Endothelial cell of umbilical vein (primary cell): ENCODE data around the gene RRP15. TPM values are rescaled to one million over a fixed set of nuclear protein-coding genes. Genes with fewer than 3 reads are reported as not detected.

ENCODE experiments used
- BruUV-seq: library from RNA; stranded (reverse); fragments of 400-500 nt; replicated peaks from 2 replicates; lab custom pipeline; 2021; lab: Mats Ljungman, UMichigan
- CTCF ChIA-PET: fragments of 300-600, 350-600 bp; sonication (Branson Sonifier 250); formaldehyde crosslinking; loops from one replicate; lab custom pipeline; 2021; ENCODE audit warnings: antibody characterized with exemption, inconsistent platforms; lab: Charles Lee
- POLR2A ChIA-PET: fragments of 300-600, 350-600 bp; sonication (Branson Sonifier 250); formaldehyde crosslinking; loops from one replicate; lab custom pipeline; 2021; ENCODE audit warnings: antibody characterized with exemption, inconsistent platforms; lab: Charles Lee
- DNase-seq: peaks from one replicate; pipeline ENCODE4 v3.0.0-alpha.2; 2011; ENCODE audit warnings: low read depth, low spot score
- FAIRE-seq: peaks from 2 replicates; lab custom pipeline; 2011; peaks lifted over from hg19 to GRCh38; lab: Jason Lieb, UNC
- H2AFZ ChIP-seq: 2 replicates; pipeline ENCODE4 v1.6.0; 2012; ENCODE audit warnings: low read depth, low read length, control low read depth, inconsistent platforms
- H3K27ac ChIP-seq: 2 replicates; pipeline ENCODE4 v1.5.1; 2011; ENCODE audit warnings: low read depth, mild to moderate bottlenecking, control low read depth, low read length, moderate library complexity; ENCODE audit not compliant: insufficient read depth
- H3K27me3 ChIP-seq, 2 experiments: 2 replicates each; pipeline versions ENCODE4 v1.6.0 to v1.6.1; 2011; ENCODE audit warnings: low read length in 2 of 2, mixed read lengths in 1 of 2; ENCODE audit not compliant: control insufficient read depth in 2 of 2, insufficient read depth in 2 of 2
- H3K36me3 ChIP-seq, 2 experiments: 2 replicates in 1 of 2; 3 replicates in 1 of 2; pipeline ENCODE4 v1.5.1; 2011; ENCODE audit warnings: low read length in 2 of 2, mild to moderate bottlenecking in 1 of 2, moderate library complexity in 1 of 2; ENCODE audit not compliant: control insufficient read depth in 2 of 2, insufficient read depth in 2 of 2; ENCODE audit errors: extremely low read depth in 1 of 2
- H3K4me1 ChIP-seq: 3 replicates; pipeline ENCODE4 v1.5.1; 2011; ENCODE audit warnings: mild to moderate bottlenecking, low read length; ENCODE audit not compliant: control insufficient read depth, insufficient read depth; ENCODE audit errors: extremely low read depth
- H3K4me2 ChIP-seq: 2 replicates; pipeline ENCODE4 v1.6.1; 2011; ENCODE audit warnings: low read length, control low read depth, mixed read lengths; ENCODE audit not compliant: insufficient read depth
- H3K4me3 ChIP-seq, 3 experiments: fragments of 200-600 bp in 1 of 3; sonication (generic), shearing (Covaris generic) in 1 of 3; replicated peaks in 1 of 3; 2 replicates each; pipeline ENCODE4 v1.5.1; 2011 to 2016; ENCODE audit warnings: control low read depth in 3 of 3, low read length in 3 of 3, mild to moderate bottlenecking in 2 of 3, inconsistent platforms in 1 of 3, low read depth in 1 of 3, moderate library complexity in 1 of 3; ENCODE audit not compliant: insufficient read depth in 1 of 3
- H3K79me2 ChIP-seq: 2 replicates; pipeline ENCODE4 v1.6.0; 2012; ENCODE audit warnings: low read length, inconsistent platforms; ENCODE audit not compliant: control insufficient read depth, insufficient read depth
- H3K9ac ChIP-seq: replicated peaks from 2 replicates; pipeline ENCODE3; 2011; ENCODE audit warnings: low read length, control low read depth; ENCODE audit not compliant: insufficient read depth; ENCODE audit errors: extremely low read depth
- H3K9me1 ChIP-seq: replicated peaks from 3 replicates; pipeline ENCODE4 v1.6.0; 2011; ENCODE audit warnings: mild to moderate bottlenecking, low read length; ENCODE audit not compliant: control insufficient read depth, insufficient read depth; ENCODE audit errors: extremely low read depth
- H3K9me3 ChIP-seq: replicated peaks from 2 replicates; pipeline ENCODE4 v1.5.1; 2012; ENCODE audit warnings: low read length, inconsistent platforms; ENCODE audit not compliant: control insufficient read depth, insufficient read depth
- H4K20me1 ChIP-seq: replicated peaks from 2 replicates; pipeline ENCODE3; 2011; ENCODE audit warnings: mild to moderate bottlenecking, low read length; ENCODE audit not compliant: control insufficient read depth, insufficient read depth; ENCODE audit errors: extremely low read depth
- CTCF ChIP-seq, 2 donors: IDR thresholded peaks; 1 replicate in 1 of 2; 2 replicates in 1 of 2; pipeline ENCODE4 v1.5.1; 2011; ENCODE audit warnings: low read length in 2 of 2, mild to moderate bottlenecking in 2 of 2, moderate library complexity in 2 of 2, control low read depth in 1 of 2, inconsistent platforms in 1 of 2, low read depth in 1 of 2; ENCODE audit not compliant: insufficient read depth in 1 of 2; ENCODE audit errors: extremely low read depth in 1 of 2
- EZH2 ChIP-seq: IDR thresholded peaks from 2 replicates; pipeline ENCODE4 v1.6.1; 2012; ENCODE audit warnings: borderline replicate concordance, low read depth, mild to moderate bottlenecking, moderate library complexity, low read length, inconsistent platforms; ENCODE audit not compliant: severe bottlenecking
- FOS ChIP-seq: IDR thresholded peaks from 2 replicates; pipeline ENCODE4 v1.6.1; 2011; ENCODE audit warnings: mild to moderate bottlenecking, low read length, moderate library complexity, borderline replicate concordance; ENCODE audit not compliant: insufficient read depth
- GATA2 ChIP-seq: IDR thresholded peaks from 2 replicates; pipeline ENCODE4 v1.7.0; 2011; ENCODE audit warnings: low read depth, mild to moderate bottlenecking, moderate library complexity, mixed read lengths, low read length; ENCODE audit not compliant: insufficient read length, insufficient read depth
- JUN ChIP-seq: IDR thresholded peaks from 2 replicates; pipeline ENCODE4 v1.6.1; 2011; ENCODE audit warnings: borderline replicate concordance, low read depth; ENCODE audit not compliant: insufficient read length, insufficient read depth
- MAX ChIP-seq: IDR thresholded peaks from 2 replicates; pipeline ENCODE4 v1.6.1; 2011; ENCODE audit not compliant: insufficient read depth, insufficient read length
- MYC ChIP-seq: IDR thresholded peaks from one replicate; pipeline ENCODE4 v1.6.1; 2011; ENCODE audit warnings: mild to moderate bottlenecking, low read depth, low read length
- POLR2A ChIP-seq: IDR thresholded peaks from 2 replicates; pipeline ENCODE4 v1.6.1; 2012; ENCODE audit warnings: low read depth, mild to moderate bottlenecking, control low read depth, low read length
- POLR2AphosphoS5 ChIP-seq: IDR thresholded peaks from 2 replicates; pipeline ENCODE4 v1.6.1; 2012; ENCODE audit warnings: low read depth, mild to moderate bottlenecking, control low read depth, low read length, moderate library complexity; ENCODE audit not compliant: insufficient read depth
- dilution Hi-C: fragments of 300-500 bp; cut with MboI; formaldehyde crosslinking; loops from one replicate; pipeline ENCODE4 v1.15.0; 2019; ENCODE audit warnings: low sequenced_read_pairs; ENCODE audit not compliant: extremely low pct_ligation_motif_present
- intact Hi-C: fragments of 100-400 bp; cut with micrococcal nuclease; formaldehyde crosslinking; loops from one replicate; pipeline ENCODE4 v1.10.0; 2022
- polyA plus RNA-seq, 4 experiments: library from polyadenylated mRNA; depleted of rRNA in 3 of 4; stranded (reverse) in 3 of 4; unstranded in 1 of 4; fragments of >200 nt; gene quantifications; 2 replicates each; pipeline versions ENCODE4 v1.2.1 to v1.2.3, GENCODE V29; 2011 to 2012; ENCODE audit warnings: missing spikeins in 1 of 4
- total RNA-seq: library from RNA; stranded (reverse); gene quantifications from 2 replicates; pipeline ENCODE4 v1.2.3, GENCODE V29; 2021

Gene RRP15
- total and polyA plus RNA-seq, 2 donors (not counting 3 experiments of a cell fraction or from before 2014, with no cell fraction given), result 1.0 to 17.3 TPM

DNA sequence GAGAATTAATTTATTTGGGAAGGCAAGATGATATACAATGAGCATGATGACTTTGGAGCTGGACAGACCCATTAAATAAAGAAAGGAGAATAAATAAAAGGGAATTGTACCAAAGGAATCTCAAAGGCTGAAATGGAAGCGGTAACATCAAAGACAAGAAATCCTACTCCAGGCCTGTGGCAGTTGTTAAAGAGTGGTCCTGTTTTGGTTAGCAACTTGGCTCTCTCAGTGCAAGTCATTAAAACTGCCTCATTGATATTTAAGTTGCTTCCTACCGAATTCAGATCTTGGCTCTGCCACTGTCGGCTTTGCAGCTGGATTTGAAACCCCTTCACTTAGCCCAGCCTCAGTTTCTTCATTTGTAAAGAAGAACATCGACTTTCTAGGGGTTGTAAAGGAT lies 70.2 kb downstream of the RRP15 start:
- no peak overlapping the region for H3K9ac ChIP-seq
- dilution Hi-C loops, result no loop called here
- ChIA-PET POLR2A (no interaction called here), CTCF (no interaction called here)
- no peaks in the 10 kb centered on the region for H3K79me2 ChIP-seq
- FAIRE-seq, result no peak
- intact Hi-C loops, result no loop called here
- DNase-seq, result no peak
- no peaks in the 10 kb centered on the region for H3K36me3 ChIP-seq
- no peaks in the 10 kb centered on the region for H4K20me1 ChIP-seq
- H2AFZ ChIP-seq, result no peak overlapping the region
- H3K9me1 ChIP-seq, result no peaks in the 10 kb centered on the region
- no peaks in the 10 kb centered on the region for H3K27me3 ChIP-seq
- peaks cover 12% of the 10 kb centered on the region for H3K4me1 ChIP-seq
- H3K4me3 ChIP-seq, result no peak overlapping the region
- TF ChIP-seq FOS, result no peak
- TF ChIP-seq EZH2, result no peak
- no peak for TF ChIP-seq POLR2A
- TF ChIP-seq GATA2, result no peak
- TF ChIP-seq POLR2AphosphoS5, result no peak
- TF ChIP-seq JUN, result no peak
- no peak for TF ChIP-seq CTCF (IDR thresholded peaks at IDR 0.05; ENCODE audit: extremely low read depth in 1 of 2, insufficient read depth in 1 of 2, low read depth in 1 of 2, low read length in 2 of 2)
- TF ChIP-seq MAX, result no peak
- TF ChIP-seq MYC, result no peak
- no TSS peak for BruUV-seq
- H3K9me3 ChIP-seq, result no peaks in the 10 kb centered on the region
- no peak overlapping the region for H3K4me2 ChIP-seq
- no peak overlapping the region for H3K27ac ChIP-seq
